Stimulated activated CD8-positive, alpha-beta memory T cell treated with anti-CD3 and anti-CD28 coated beads, Interleukin-15, amount 100 ng/mL, for 48 hours (primary cell): ENCODE measurements around the gene KRT34.
"Not testable (repeated sequence)": the region's sequence is repeated elsewhere in the genome, so short reads cannot be mapped to it uniquely, and the experiment has no call there.

Experiments
- DNase-seq, 2 donors: peaks; one replicate each; pipeline ENCODE4 v3.0.0-alpha.2; 2020; ENCODE audit warnings: low read depth in 2 of 2

Gene KRT34

GRCh38 chr17:41404024-41404671, 22.0 kb upstream of the KRT34 start:
- peak; percentile 35 to 53 for DNase-seq

GRCh38 chr17:41403404-41404023, 21.4 kb upstream of the KRT34 start:
- DNase-seq = no peak

- DNase-seq = no peak
Observed at GRCh38 chr17:41402161-41402560, 20.1 kb upstream of the KRT34 start.

GRCh38 chr17:41396996-41397660, 15.0 kb upstream of the KRT34 start, which contains the start of gene KRT31:
KRT31 (minus strand) TSS chr17:41397608; CDS start chr17:41397539, 69 bp downstream.
- DNase-seq = no peak

GRCh38 chr17:41396340-41396739, 14.2 kb upstream of the KRT34 start:
- DNase-seq = no peak

GRCh38 chr17:41395611-41396010, 13.5 kb upstream of the KRT34 start:
- DNase-seq = no peak

GRCh38 chr17:41395044-41395443, 12.9 kb upstream of the KRT34 start:
- not testable (repeated sequence) for DNase-seq

- no peak for DNase-seq
Observed at GRCh38 chr17:41394254-41394996, 12.3 kb upstream of the KRT34 start.

GRCh38 chr17:41393826-41394225, 11.7 kb upstream of the KRT34 start:
- no peak for DNase-seq

- no peak for DNase-seq
Observed at GRCh38 chr17:41393294-41393693, 11.2 kb upstream of the KRT34 start.

- no peak for DNase-seq
Observed at GRCh38 chr17:41392278-41392677, 10.2 kb upstream of the KRT34 start.

- no peak for DNase-seq
Observed at GRCh38 chr17:41391535-41391934, 9.4 kb upstream of the KRT34 start.

- DNase-seq = no peak
Observed at GRCh38 chr17:41390411-41390938, 8.4 kb upstream of the KRT34 start.

GRCh38 chr17:41387670-41388069, 5.6 kb upstream of the KRT34 start:
- no peak for DNase-seq

GRCh38 chr17:41386227-41386626, 4.1 kb upstream of the KRT34 start:
- DNase-seq = no peak

GRCh38 chr17:41383690-41384089, 1.6 kb upstream of the KRT34 start:
- DNase-seq = no peak

GRCh38 chr17:41382394-41382793, 288 bp upstream of the KRT34 start:
- no peak for DNase-seq

GRCh38 chr17:41380091-41380490, 2.0 kb downstream of the KRT34 start:
- not testable (repeated sequence) for DNase-seq

GRCh38 chr17:41377546-41377945, 4.6 kb downstream of the KRT34 start:
- DNase-seq = no peak

- DNase-seq = no peak
Observed at GRCh38 chr17:41369713-41370112, 12.4 kb downstream of the KRT34 start, which contains the start of gene KRT33B. KRT33B (minus strand) TSS chr17:41369813; CDS start chr17:41369750, 63 bp downstream.

- DNase-seq = no peak
Observed at GRCh38 chr17:41369023-41369422, 13.1 kb downstream of the KRT34 start.
